Right lobe of liver (tissue), 6 donors: ENCODE data around the gene MTNR1A. TPM values are rescaled to one million over a fixed set of nuclear protein-coding genes. Genes with fewer than 3 reads are reported as not detected.

Experiments used
- ATAC-seq, 4 donors: fragments of 200-7000 bp; cut with Tn5 transposase; one replicate each; pipeline ENCODE4 v1.9.1; 2020; ENCODE audit warnings: mild to moderate bottlenecking in 4 of 4, moderate library complexity in 4 of 4
- DNase-seq, 3 donors: peaks; one replicate each; pipeline ENCODE4 v3.0.0-alpha.2; 2020
- H3K27ac ChIP-seq, 3 donors: fragments of 200-600 bp; one replicate each; pipeline ENCODE4 v1.8.0; 2022
- H3K27me3 ChIP-seq, 2 donors: fragments of 200-600 bp; one replicate each; pipeline ENCODE4 v1.8.0; 2022
- H3K36me3 ChIP-seq, 4 donors: fragments of 200-600 bp; sonication (generic) in 1 of 4; one replicate each; pipeline versions ENCODE4 v1.5.1 to v1.8.0; 2017 to 2022; ENCODE audit warnings: control low read depth in 1 of 4
- H3K4me1 ChIP-seq, 4 donors: fragments of 200-600 bp; sonication (generic) in 1 of 4; one replicate each; pipeline versions ENCODE4 v1.5.1 to v1.8.0; 2017 to 2022; ENCODE audit warnings: control low read depth in 1 of 4
- H3K4me3 ChIP-seq, 3 donors: fragments of 200-600 bp; one replicate each; pipeline ENCODE4 v1.8.0; 2022
- H3K9me3 ChIP-seq, 4 donors: fragments of 200-600 bp; sonication (generic) in 1 of 4; one replicate each; pipeline versions ENCODE4 v1.5.1 to v1.8.0; 2017 to 2022; ENCODE audit warnings: control low read depth in 1 of 4
- POLR2A ChIP-seq: fragments of 450-650 bp; IDR thresholded peaks from one replicate; pipeline ENCODE4 v1.6.1; 2017; ENCODE audit warnings: antibody characterized with exemption, mild to moderate bottlenecking
- WGBS: methylation state at CpG from one replicate; pipeline ENCODE4 v1.1.6; 2018; ENCODE audit warnings: low coverage, low lambda C conversion rate; ENCODE audit not compliant: insufficient coverage; ENCODE audit errors: missing lambda C conversion rate; 5-methylcytosine and 5-hydroxymethylcytosine counted together
- intact Hi-C, 2 donors: fragments of 100-400 bp; cut with DNase I; formaldehyde crosslinking; loops; one replicate each; pipeline versions ENCODE4 v1.11.2 to v1.14.1; 2022
- long read RNA-seq: library from polyadenylated mRNA; unstranded; transcript quantifications from one replicate; pipeline ENCODE4 v2.0.0, GENCODE V29; 2019
- total RNA-seq, 6 experiments: library from RNA; depleted of rRNA in 2 of 6; stranded (reverse); fragments of >200 nt in 2 of 6; fragmentation: NEBNext Ultra II Directional in 3 of 6; extraction: Animal tissue kit (Norgen Biotek cat#: 25700) in 3 of 6; gene quantifications; one replicate each; pipeline versions ENCODE4 v1.1.0 to v1.2.4, GENCODE V29; 2016 to 2023
- TF ChIP-seq, protein P1 (sequence below), 4 donors: fragments of 200-600 bp in 3 of 4; fragments of 450-650 bp in 1 of 4; IDR thresholded peaks; one replicate each; pipeline versions ENCODE4 v1.5.1 to v1.8.0; 2016 to 2022; ENCODE audit warnings: antibody characterized with exemption in 4 of 4, mild to moderate bottlenecking in 2 of 4
- donor health status: DM: no; HTN: yes; CAD: no.
- donor health status: DM: no; HTN: no; CAD: no.
- donor health status: DM: no; HTN: no; CAD: no.
- donor health status: DM: no; HTN: yes; CAD: no.
- donor health status: DM: no; HTN: yes; CAD: no.

Gene MTNR1A
- under 1 TPM in 1 of 6 experiments, not detected in 5; 0.18 TPM for total RNA-seq
- long read RNA-seq, result 0 reads

- Histone ChIP-seq H3K36me3 (no peaks in the 10 kb centered on the region), H3K4me1 (peaks cover 0 to 8% (median 0%) of the 10 kb centered on the region in 4 donors), H3K4me3 (peak within 1 kb of the TSS in 1 of 3 donors; percentile 7), H3K27ac (no peak within 1 kb of the TSS), H3K27me3 (no peaks in the 10 kb centered on the region), H3K9me3 (no peaks in the 10 kb centered on the region)
- ATAC-seq (peak in 1 of 4 donors; percentile 33), DNase-seq (no peak)
- no peak for TF ChIP-seq POLR2A
- TF ChIP-seq, protein P1, sequence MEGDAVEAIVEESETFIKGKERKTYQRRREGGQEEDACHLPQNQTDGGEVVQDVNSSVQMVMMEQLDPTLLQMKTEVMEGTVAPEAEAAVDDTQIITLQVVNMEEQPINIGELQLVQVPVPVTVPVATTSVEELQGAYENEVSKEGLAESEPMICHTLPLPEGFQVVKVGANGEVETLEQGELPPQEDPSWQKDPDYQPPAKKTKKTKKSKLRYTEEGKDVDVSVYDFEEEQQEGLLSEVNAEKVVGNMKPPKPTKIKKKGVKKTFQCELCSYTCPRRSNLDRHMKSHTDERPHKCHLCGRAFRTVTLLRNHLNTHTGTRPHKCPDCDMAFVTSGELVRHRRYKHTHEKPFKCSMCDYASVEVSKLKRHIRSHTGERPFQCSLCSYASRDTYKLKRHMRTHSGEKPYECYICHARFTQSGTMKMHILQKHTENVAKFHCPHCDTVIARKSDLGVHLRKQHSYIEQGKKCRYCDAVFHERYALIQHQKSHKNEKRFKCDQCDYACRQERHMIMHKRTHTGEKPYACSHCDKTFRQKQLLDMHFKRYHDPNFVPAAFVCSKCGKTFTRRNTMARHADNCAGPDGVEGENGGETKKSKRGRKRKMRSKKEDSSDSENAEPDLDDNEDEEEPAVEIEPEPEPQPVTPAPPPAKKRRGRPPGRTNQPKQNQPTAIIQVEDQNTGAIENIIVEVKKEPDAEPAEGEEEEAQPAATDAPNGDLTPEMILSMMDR (IDR thresholded peaks at IDR 0.05), result no peak
- intact Hi-C loops, result no loop called here
- WGBS, result 3% methylated on average over 20 of the region's 91 CpGs
These were observed at the start of gene MTNR1A for GRCh38 chr4:186554914-186555827. MTNR1A (minus strand) TSS chr4:186555567; CDS start chr4:186555365, 202 bp downstream.

- WGBS, result 84% methylated on average over 6 of the region's 7 CpGs
- no peak for TF ChIP-seq POLR2A
- TF ChIP-seq, protein P1 (IDR thresholded peaks at IDR 0.05), result no peak
These were observed 48.9 kb upstream of the MTNR1A start for GRCh38 chr4:186604124-186604807.

GRCh38 chr4:186602978-186603377 lies 47.6 kb upstream of the MTNR1A start:
- Histone ChIP-seq H3K4me1 (no peaks in the 10 kb centered on the region), H3K27ac (no peak overlapping the region), H3K36me3 (peaks cover 0 to 54% (median 11%) of the 10 kb centered on the region in 4 donors), H3K9me3 (no peaks in the 10 kb centered on the region), H3K4me3 (no peak overlapping the region), H3K27me3 (no peaks in the 10 kb centered on the region)
- 93% methylated on average over 8 of the region's 9 CpGs for WGBS
- ATAC-seq (no peak), DNase-seq (no peak)
- TF ChIP-seq, protein P1 (IDR thresholded peaks at IDR 0.05), result no peak
- no peak for TF ChIP-seq POLR2A
- intact Hi-C loops, result no loop called here

More at GRCh38 chr4:186604124-186604807, 48.9 kb upstream of the MTNR1A start:
- Histone ChIP-seq H3K4me3 (no peak overlapping the region), H3K9me3 (no peaks in the 10 kb centered on the region), H3K36me3 (peaks cover 0 to 57% (median 14%) of the 10 kb centered on the region in 4 donors), H3K27ac (no peak overlapping the region), H3K27me3 (no peaks in the 10 kb centered on the region), H3K4me1 (no peaks in the 10 kb centered on the region)
- no peak for DNase-seq
- no peak for ATAC-seq
- intact Hi-C loops, result no loop called here

DNA sequence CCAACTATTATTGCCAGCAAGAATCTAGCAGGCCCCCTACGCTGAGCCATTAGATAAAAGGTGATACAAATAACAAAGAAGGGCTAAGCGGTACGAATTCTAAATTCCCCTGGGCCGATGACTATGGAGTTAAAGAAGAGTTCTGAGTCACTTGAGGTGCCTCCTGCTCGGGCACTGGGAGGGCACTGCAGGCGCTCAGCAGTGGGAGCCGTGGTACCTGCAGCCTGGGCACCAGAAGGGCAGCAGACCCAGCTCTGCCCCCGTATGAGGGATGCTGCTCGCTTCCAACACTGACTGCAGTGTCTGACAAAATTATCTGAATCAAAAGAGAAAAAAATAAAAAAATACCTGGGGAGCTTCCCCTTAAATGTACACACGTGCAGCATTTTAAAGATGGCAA lies 44.1 kb upstream of the MTNR1A start:
- H3K36me3 ChIP-seq, result peaks cover 0 to 73% (median 10%) of the 10 kb centered on the region in 4 donors
- no peaks in the 10 kb centered on the region for H3K4me1 ChIP-seq
- H3K9me3 ChIP-seq, result no peaks in the 10 kb centered on the region
- intact Hi-C loops, result no loop called here
- TF ChIP-seq POLR2A, result no peak
- TF ChIP-seq, protein P1 (IDR thresholded peaks at IDR 0.05), result no peak
- ATAC-seq, result no peak
- WGBS, result 88% methylated on average over 9 of the region's 10 CpGs
- DNase-seq, result no peak
- H3K27ac ChIP-seq, result no peak overlapping the region
- H3K4me3 ChIP-seq, result no peak overlapping the region
- no peaks in the 10 kb centered on the region for H3K27me3 ChIP-seq
